Measurements from ENCODE around the gene TMED7. TPM values are rescaled to one million over a fixed set of nuclear protein-coding genes. Genes with fewer than 3 reads are reported as not detected.

The TMED7 gene
- total RNA-seq, 2 donors from 2014 or later: 127 to 146 TPM

- DNase-seq: no peak
- Histone ChIP-seq H3K36me3 (no peaks in the 10 kb centered on the region), H3K9ac (ENCODE audit: low read depth in 2 of 2, low read length in 2 of 2) (no peak overlapping the region), H3K9me3 (no peaks in the 10 kb centered on the region), H3K27ac (no peak overlapping the region), H3K4me1 (no peaks in the 10 kb centered on the region), H3K4me3 (no peak overlapping the region), H3K27me3 (no peaks in the 10 kb centered on the region)
- intact Hi-C loops (cut with DNase I): no loop called here
- TF ChIP-seq CTCF (IDR thresholded peaks at IDR 0.05): no peak
These were observed 8.9 kb downstream of the TMED7 start for GRCh38 chr5:115616892-115617291.

- no peak overlapping the region for H3K9ac ChIP-seq (ENCODE audit: low read depth in 2 of 2, low read length in 2 of 2)
- H3K36me3 ChIP-seq: no peaks in the 10 kb centered on the region
- no peaks in the 10 kb centered on the region for H3K9me3 ChIP-seq
- H3K4me3 ChIP-seq: no peak overlapping the region
- H3K4me1 ChIP-seq: no peaks in the 10 kb centered on the region
- DNase-seq: no peak
- no peaks in the 10 kb centered on the region for H3K27me3 ChIP-seq
- intact Hi-C loops (cut with DNase I): no loop called here
- no peak for TF ChIP-seq CTCF (IDR thresholded peaks at IDR 0.05)
- H3K27ac ChIP-seq: no peak overlapping the region
These were observed 9.4 kb downstream of the TMED7 start for GRCh38 chr5:115616472-115616871.

- DNase-seq: no peak
- Histone ChIP-seq H3K36me3 (no peaks in the 10 kb centered on the region), H3K4me3 (no peak overlapping the region), H3K9ac (ENCODE audit: low read depth in 2 of 2, low read length in 2 of 2) (no peak overlapping the region), H3K9me3 (no peaks in the 10 kb centered on the region), H3K27me3 (no peaks in the 10 kb centered on the region), H3K4me1 (no peaks in the 10 kb centered on the region), H3K27ac (no peak overlapping the region)
- no peak for TF ChIP-seq CTCF (IDR thresholded peaks at IDR 0.05)
- intact Hi-C loops (cut with DNase I): no loop called here
These were observed 14.0 kb downstream of the TMED7 start for GRCh38 chr5:115611873-115612272.

GRCh38 chr5:115607935-115608334 is 17.9 kb downstream of the TMED7 start:
- Histone ChIP-seq H3K9ac (ENCODE audit: low read depth in 2 of 2, low read length in 2 of 2) (no peak overlapping the region), H3K9me3 (no peaks in the 10 kb centered on the region), H3K4me1 (no peaks in the 10 kb centered on the region), H3K4me3 (no peak overlapping the region), H3K27me3 (no peaks in the 10 kb centered on the region), H3K27ac (no peak overlapping the region), H3K36me3 (no peaks in the 10 kb centered on the region)
- intact Hi-C loops (cut with DNase I): no loop called here
- no peak for TF ChIP-seq CTCF (IDR thresholded peaks at IDR 0.05)
- DNase-seq: no peak

GRCh38 chr5:115605436-115605835 is 20.4 kb downstream of the TMED7 start:
- Histone ChIP-seq H3K9ac (ENCODE audit: low read depth in 2 of 2, low read length in 2 of 2) (no peak overlapping the region), H3K9me3 (no peaks in the 10 kb centered on the region), H3K27ac (no peak overlapping the region), H3K4me1 (no peaks in the 10 kb centered on the region), H3K4me3 (no peak overlapping the region), H3K36me3 (no peaks in the 10 kb centered on the region), H3K27me3 (no peaks in the 10 kb centered on the region)
- intact Hi-C loops (cut with DNase I): no loop called here
- no peak for TF ChIP-seq CTCF (IDR thresholded peaks at IDR 0.05)
- no peak for DNase-seq

All from colonic mucosa (tissue), 4 donors.